Measurements from ENCODE around the gene ZNF467.

The ZNF467 gene

DNA sequence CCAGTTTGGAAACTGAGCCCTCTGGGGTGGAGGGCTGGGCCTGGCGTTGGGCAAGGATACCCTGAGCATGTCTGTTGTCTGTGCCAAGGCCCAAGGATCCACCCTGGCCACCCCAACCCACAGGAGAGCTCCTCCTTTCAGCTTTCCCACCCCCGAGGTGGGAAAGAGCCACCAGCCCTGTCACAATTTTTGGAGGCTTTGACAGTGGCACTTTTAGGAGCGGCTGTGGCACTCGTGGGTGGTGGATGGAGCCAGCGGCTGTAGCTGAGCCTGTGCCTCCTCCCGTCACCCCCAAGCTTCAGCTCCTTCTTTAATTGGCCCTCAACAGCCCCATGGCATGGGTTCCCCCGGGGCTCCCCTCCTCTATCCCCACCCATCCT, 46.6 kb upstream of the ZNF467 start:
- TF ChIP-seq SIN3A (IDR thresholded peaks at IDR 0.05; ENCODE audit: borderline replicate concordance, insufficient read depth, low read length) (no peak), POLR2AphosphoS5 (IDR thresholded peaks at IDR 0.05; ENCODE audit: low read depth, low read length) (no peak), TAF1 (IDR thresholded peaks at IDR 0.05; ENCODE audit: borderline replicate concordance, insufficient read depth, low read length) (no peak), FOXP2 (optimal IDR thresholded peaks at IDR 0.05; ENCODE audit: borderline replicate concordance, extremely low read depth, extremely low read length, insufficient read depth) (no peak)
- TF ChIP-seq, protein P1, sequence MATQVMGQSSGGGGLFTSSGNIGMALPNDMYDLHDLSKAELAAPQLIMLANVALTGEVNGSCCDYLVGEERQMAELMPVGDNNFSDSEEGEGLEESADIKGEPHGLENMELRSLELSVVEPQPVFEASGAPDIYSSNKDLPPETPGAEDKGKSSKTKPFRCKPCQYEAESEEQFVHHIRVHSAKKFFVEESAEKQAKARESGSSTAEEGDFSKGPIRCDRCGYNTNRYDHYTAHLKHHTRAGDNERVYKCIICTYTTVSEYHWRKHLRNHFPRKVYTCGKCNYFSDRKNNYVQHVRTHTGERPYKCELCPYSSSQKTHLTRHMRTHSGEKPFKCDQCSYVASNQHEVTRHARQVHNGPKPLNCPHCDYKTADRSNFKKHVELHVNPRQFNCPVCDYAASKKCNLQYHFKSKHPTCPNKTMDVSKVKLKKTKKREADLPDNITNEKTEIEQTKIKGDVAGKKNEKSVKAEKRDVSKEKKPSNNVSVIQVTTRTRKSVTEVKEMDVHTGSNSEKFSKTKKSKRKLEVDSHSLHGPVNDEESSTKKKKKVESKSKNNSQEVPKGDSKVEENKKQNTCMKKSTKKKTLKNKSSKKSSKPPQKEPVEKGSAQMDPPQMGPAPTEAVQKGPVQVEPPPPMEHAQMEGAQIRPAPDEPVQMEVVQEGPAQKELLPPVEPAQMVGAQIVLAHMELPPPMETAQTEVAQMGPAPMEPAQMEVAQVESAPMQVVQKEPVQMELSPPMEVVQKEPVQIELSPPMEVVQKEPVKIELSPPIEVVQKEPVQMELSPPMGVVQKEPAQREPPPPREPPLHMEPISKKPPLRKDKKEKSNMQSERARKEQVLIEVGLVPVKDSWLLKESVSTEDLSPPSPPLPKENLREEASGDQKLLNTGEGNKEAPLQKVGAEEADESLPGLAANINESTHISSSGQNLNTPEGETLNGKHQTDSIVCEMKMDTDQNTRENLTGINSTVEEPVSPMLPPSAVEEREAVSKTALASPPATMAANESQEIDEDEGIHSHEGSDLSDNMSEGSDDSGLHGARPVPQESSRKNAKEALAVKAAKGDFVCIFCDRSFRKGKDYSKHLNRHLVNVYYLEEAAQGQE (IDR thresholded peaks at IDR 0.05; ENCODE audit: insufficient read depth in 1 of 2, low read depth in 2 of 2, low read length in 2 of 2): no peak

DNA sequence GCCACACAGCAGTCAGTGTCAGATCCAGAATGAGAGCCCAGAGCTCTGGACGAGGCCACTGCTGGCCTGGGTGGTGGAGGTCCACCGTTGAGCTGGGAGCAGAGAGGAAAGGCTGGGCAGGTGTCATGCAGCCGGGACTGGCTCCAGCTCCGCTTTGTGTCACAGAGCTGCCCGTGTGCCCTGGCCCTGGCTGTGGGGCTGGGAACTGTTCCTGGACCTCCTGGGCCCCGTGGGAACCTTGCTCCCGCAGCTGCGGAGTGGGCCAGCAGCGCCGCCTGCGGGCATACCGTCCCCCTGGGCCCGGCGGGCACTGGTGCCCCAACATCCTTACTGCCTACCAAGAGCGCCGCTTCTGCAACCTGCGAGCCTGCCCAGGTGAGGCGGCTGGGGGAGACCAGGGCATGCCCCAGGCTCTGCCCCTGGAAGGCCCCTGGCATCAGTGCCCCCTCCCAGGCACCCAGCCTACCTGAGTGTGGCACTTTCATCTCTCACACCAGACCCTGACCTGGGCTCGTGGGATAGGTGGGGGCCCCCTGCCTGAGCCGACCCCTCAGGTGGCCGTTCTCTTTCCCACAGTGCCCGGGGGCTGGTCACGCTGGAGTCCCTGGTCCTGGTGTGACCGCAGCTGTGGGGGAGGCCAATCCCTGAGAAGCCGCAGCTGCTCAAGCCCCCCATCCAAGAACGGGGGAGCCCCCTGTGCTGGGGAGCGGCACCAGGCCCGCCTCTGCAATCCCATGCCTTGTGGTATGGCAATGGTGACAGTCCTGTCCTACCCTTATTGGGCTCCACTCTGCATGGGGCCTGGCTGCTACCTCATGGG, 46.0 kb upstream of the ZNF467 start:
- no peak for TF ChIP-seq SIN3A (IDR thresholded peaks at IDR 0.05; ENCODE audit: borderline replicate concordance, insufficient read depth, low read length)
- no peak for TF ChIP-seq TAF1 (IDR thresholded peaks at IDR 0.05; ENCODE audit: borderline replicate concordance, insufficient read depth, low read length)
- TF ChIP-seq, protein P1 (IDR thresholded peaks at IDR 0.05; ENCODE audit: insufficient read depth in 1 of 2, low read depth in 2 of 2, low read length in 2 of 2): no peak
- no peak for TF ChIP-seq FOXP2 (optimal IDR thresholded peaks at IDR 0.05; ENCODE audit: borderline replicate concordance, extremely low read depth, extremely low read length, insufficient read depth)
- no peak for TF ChIP-seq POLR2AphosphoS5 (IDR thresholded peaks at IDR 0.05; ENCODE audit: low read depth, low read length)

DNA sequence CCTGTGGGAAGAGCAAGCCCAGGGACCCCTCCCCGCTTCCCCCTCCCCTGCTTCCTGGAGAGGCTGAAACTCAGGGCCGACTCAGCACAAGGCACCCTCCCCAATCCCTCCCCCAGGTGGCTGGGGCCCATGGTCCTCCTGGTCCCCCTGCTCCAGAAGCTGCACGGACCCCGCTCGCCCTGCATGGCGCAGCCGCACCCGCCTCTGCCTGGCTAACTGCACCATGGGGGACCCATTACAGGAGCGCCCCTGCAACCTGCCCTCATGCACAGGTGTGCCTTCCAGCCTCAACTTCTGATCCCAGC, 45.1 kb upstream of the ZNF467 start:
- no peak for TF ChIP-seq FOXP2 (optimal IDR thresholded peaks at IDR 0.05; ENCODE audit: borderline replicate concordance, extremely low read depth, extremely low read length, insufficient read depth)
- no peak for TF ChIP-seq TAF1 (IDR thresholded peaks at IDR 0.05; ENCODE audit: borderline replicate concordance, insufficient read depth, low read length)
- TF ChIP-seq, protein P1 (IDR thresholded peaks at IDR 0.05; ENCODE audit: insufficient read depth in 1 of 2, low read depth in 2 of 2, low read length in 2 of 2): no peak
- no peak for TF ChIP-seq SIN3A (IDR thresholded peaks at IDR 0.05; ENCODE audit: borderline replicate concordance, insufficient read depth, low read length)
- no peak for TF ChIP-seq POLR2AphosphoS5 (IDR thresholded peaks at IDR 0.05; ENCODE audit: low read depth, low read length)

GRCh38 chr7:149817836-149818535, 44.6 kb upstream of the ZNF467 start:
- TF ChIP-seq POLR2AphosphoS5 (IDR thresholded peaks at IDR 0.05; ENCODE audit: low read depth, low read length): no peak
- no peak for TF ChIP-seq SIN3A (IDR thresholded peaks at IDR 0.05; ENCODE audit: borderline replicate concordance, insufficient read depth, low read length)
- TF ChIP-seq, protein P1 (IDR thresholded peaks at IDR 0.05; ENCODE audit: insufficient read depth in 1 of 2, low read depth in 2 of 2, low read length in 2 of 2): no peak
- TF ChIP-seq FOXP2 (optimal IDR thresholded peaks at IDR 0.05; ENCODE audit: borderline replicate concordance, extremely low read depth, extremely low read length, insufficient read depth): no peak
- no peak for TF ChIP-seq TAF1 (IDR thresholded peaks at IDR 0.05; ENCODE audit: borderline replicate concordance, insufficient read depth, low read length)
